Astrocyte (in vitro differentiated cells and primary cell): ENCODE measurements around the gene TRMU. TPM values are rescaled to one million over a fixed set of nuclear protein-coding genes. Genes with fewer than 3 reads are reported as not detected.

Experiments
- DNase-seq: peaks from one replicate; pipeline ENCODE4 v3.0.0-alpha.2; 2010; ENCODE audit warnings: low read depth
- FAIRE-seq: peaks from 2 replicates; lab custom pipeline; 2011; peaks lifted over from hg19 to GRCh38; lab: Jason Lieb, UNC
- H2AFZ ChIP-seq: 2 replicates; pipeline ENCODE4 v1.6.0; 2012; ENCODE audit warnings: low read depth, low read length, inconsistent platforms
- H3K27ac ChIP-seq: 2 replicates; pipeline ENCODE4 v1.5.1; 2011; ENCODE audit warnings: low read depth, low read length, inconsistent platforms
- H3K27me3 ChIP-seq: 2 replicates; pipeline ENCODE4 v1.6.0; 2011; ENCODE audit warnings: low read length, inconsistent platforms; ENCODE audit not compliant: insufficient read depth
- H3K36me3 ChIP-seq: 2 replicates; pipeline ENCODE4 v1.5.1; 2011; ENCODE audit warnings: low read length, inconsistent platforms; ENCODE audit not compliant: insufficient read depth
- H3K4me1 ChIP-seq: 2 replicates; pipeline ENCODE4 v1.5.1; 2011; ENCODE audit warnings: low read length, inconsistent platforms; ENCODE audit not compliant: insufficient read depth
- H3K4me2 ChIP-seq: 2 replicates; pipeline ENCODE4 v1.6.0; 2012; ENCODE audit warnings: low read length, inconsistent platforms
- H3K4me3 ChIP-seq: 2 replicates; pipeline ENCODE4 v1.5.1; 2011; ENCODE audit warnings: low read depth, mild to moderate bottlenecking, low read length, inconsistent platforms; ENCODE audit not compliant: insufficient read depth
- H3K79me2 ChIP-seq: 2 replicates; pipeline ENCODE4 v1.6.0; 2012; ENCODE audit warnings: mild to moderate bottlenecking, low read length, inconsistent platforms; ENCODE audit not compliant: insufficient read depth
- H3K9ac ChIP-seq: 2 replicates; pipeline ENCODE4 v1.6.0; 2012; ENCODE audit warnings: mild to moderate bottlenecking, low read length, inconsistent platforms
- H3K9me3 ChIP-seq: 2 replicates; pipeline ENCODE4 v1.5.1; 2012; ENCODE audit warnings: low read depth, mild to moderate bottlenecking, low read length, inconsistent platforms; ENCODE audit not compliant: insufficient read depth
- H4K20me1 ChIP-seq: 2 replicates; pipeline ENCODE4 v1.6.0; 2012; ENCODE audit warnings: low read length, inconsistent platforms; ENCODE audit not compliant: insufficient read depth
- H3K27ac Mint-ChIP-seq: one replicate; pipeline ENCODE4 v1.8.0; 2021; ENCODE audit warnings: mild to moderate bottlenecking, mixed read lengths; ENCODE audit not compliant: unreplicated experiment
- H3K27me3 Mint-ChIP-seq: one replicate; pipeline ENCODE4 v1.8.0; 2021; ENCODE audit warnings: low read depth, mixed read lengths; ENCODE audit not compliant: unreplicated experiment
- H3K36me3 Mint-ChIP-seq: one replicate; pipeline ENCODE4 v1.8.0; 2021; ENCODE audit warnings: low read depth, mixed read lengths; ENCODE audit not compliant: unreplicated experiment
- H3K4me1 Mint-ChIP-seq: one replicate; pipeline ENCODE4 v1.8.0; 2021; ENCODE audit warnings: low read depth, mixed read lengths; ENCODE audit not compliant: unreplicated experiment
- H3K4me3 Mint-ChIP-seq: one replicate; pipeline ENCODE4 v1.8.0; 2021; ENCODE audit warnings: mild to moderate bottlenecking, moderate library complexity, mixed read lengths; ENCODE audit not compliant: unreplicated experiment
- H3K9me3 Mint-ChIP-seq: one replicate; pipeline ENCODE4 v1.8.0; 2021; ENCODE audit warnings: mild to moderate bottlenecking, mixed read lengths; ENCODE audit not compliant: unreplicated experiment
- EZH2 ChIP-seq: IDR thresholded peaks from 2 replicates; pipeline ENCODE4 v1.6.1; 2012; ENCODE audit warnings: mild to moderate bottlenecking, low read length, inconsistent platforms; ENCODE audit not compliant: insufficient read depth
- total RNA-seq: library from RNA; stranded (reverse); gene quantifications from 2 replicates; pipeline ENCODE4 v1.2.1, GENCODE V29; 2021
- TF ChIP-seq, protein P1 (sequence below): IDR thresholded peaks from 2 replicates; pipeline ENCODE4 v1.5.1; 2011; ENCODE audit warnings: low read depth, mild to moderate bottlenecking, inconsistent platforms, low read length, moderate library complexity; ENCODE audit not compliant: insufficient read depth

The TRMU gene
- total RNA-seq, 1 donor from 2014 or later = 33.4 TPM

DNA sequence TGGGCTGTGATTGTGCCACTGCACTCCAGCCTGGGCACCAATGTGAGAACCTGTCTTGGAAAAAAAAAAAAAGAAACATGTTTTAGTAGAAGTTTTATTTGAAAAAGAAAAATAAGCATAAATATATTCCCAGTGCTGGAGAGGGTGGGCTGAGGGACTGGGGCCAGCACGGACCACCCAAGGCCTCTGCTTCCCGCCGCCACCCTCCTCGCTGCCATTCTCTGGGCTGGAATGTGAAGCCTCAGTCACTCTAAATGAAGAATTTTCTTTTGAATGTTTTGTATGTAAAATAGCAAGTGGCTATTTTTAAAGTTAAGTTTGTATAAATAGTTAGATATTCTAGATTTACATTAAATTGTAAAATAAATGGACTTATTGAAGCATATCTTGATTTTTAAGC is 5.1 kb upstream of the TRMU start:
- peaks cover 3% of the 10 kb centered on the region for H3K27me3 Mint-ChIP-seq
- Histone ChIP-seq H3K4me2 (no peak overlapping the region), H3K4me3 (no peak overlapping the region), H4K20me1 (no peaks in the 10 kb centered on the region), H3K9ac (no peak overlapping the region), H3K9me3 (no peaks in the 10 kb centered on the region), H3K36me3 (peaks cover 2% of the 10 kb centered on the region), H3K27me3 (no peaks in the 10 kb centered on the region), H2AFZ (no peak overlapping the region), H3K4me1 (no peaks in the 10 kb centered on the region), H3K79me2 (no peaks in the 10 kb centered on the region), H3K27ac (no peak overlapping the region)
- H3K4me3 Mint-ChIP-seq = no peak overlapping the region
- no peak for DNase-seq
- peaks cover 1% of the 10 kb centered on the region for H3K36me3 Mint-ChIP-seq
- H3K4me1 Mint-ChIP-seq = peaks cover 8% of the 10 kb centered on the region
- H3K9me3 Mint-ChIP-seq = no peaks in the 10 kb centered on the region
- FAIRE-seq = no peak
- TF ChIP-seq, protein P1, sequence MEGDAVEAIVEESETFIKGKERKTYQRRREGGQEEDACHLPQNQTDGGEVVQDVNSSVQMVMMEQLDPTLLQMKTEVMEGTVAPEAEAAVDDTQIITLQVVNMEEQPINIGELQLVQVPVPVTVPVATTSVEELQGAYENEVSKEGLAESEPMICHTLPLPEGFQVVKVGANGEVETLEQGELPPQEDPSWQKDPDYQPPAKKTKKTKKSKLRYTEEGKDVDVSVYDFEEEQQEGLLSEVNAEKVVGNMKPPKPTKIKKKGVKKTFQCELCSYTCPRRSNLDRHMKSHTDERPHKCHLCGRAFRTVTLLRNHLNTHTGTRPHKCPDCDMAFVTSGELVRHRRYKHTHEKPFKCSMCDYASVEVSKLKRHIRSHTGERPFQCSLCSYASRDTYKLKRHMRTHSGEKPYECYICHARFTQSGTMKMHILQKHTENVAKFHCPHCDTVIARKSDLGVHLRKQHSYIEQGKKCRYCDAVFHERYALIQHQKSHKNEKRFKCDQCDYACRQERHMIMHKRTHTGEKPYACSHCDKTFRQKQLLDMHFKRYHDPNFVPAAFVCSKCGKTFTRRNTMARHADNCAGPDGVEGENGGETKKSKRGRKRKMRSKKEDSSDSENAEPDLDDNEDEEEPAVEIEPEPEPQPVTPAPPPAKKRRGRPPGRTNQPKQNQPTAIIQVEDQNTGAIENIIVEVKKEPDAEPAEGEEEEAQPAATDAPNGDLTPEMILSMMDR = no peak
- no peak for TF ChIP-seq EZH2
- no peak overlapping the region for H3K27ac Mint-ChIP-seq

DNA sequence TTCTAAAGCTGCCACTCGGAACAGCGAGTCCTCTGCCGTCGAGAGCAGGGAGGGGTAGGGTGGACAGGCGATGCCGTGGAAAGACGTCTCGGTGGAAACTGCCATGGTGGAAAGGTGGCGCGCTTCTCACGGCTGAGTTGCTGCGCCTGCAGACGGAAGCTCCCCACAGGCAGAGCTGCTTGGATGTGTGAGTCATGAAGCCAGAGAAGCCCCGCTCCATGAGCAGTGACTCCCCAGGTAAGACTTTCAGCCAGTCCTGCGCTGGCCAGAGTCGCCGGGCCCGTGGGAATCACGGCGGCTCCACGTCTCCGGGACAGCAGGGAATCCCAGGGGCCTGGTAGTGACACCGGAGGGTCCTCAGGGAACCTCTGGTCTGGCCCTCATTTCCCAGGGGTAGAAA is 4.0 kb upstream of the TRMU start:
- H3K4me1 Mint-ChIP-seq = peaks cover 8% of the 10 kb centered on the region
- H3K27me3 ChIP-seq = no peaks in the 10 kb centered on the region
- no peak overlapping the region for H3K4me2 ChIP-seq
- no peak overlapping the region for H3K9ac ChIP-seq
- no peak overlapping the region for H2AFZ ChIP-seq
- no peaks in the 10 kb centered on the region for H3K36me3 Mint-ChIP-seq
- FAIRE-seq = no peak
- peaks cover 3% of the 10 kb centered on the region for H3K27me3 Mint-ChIP-seq
- no peak overlapping the region for H3K27ac ChIP-seq
- no peak for DNase-seq
- peaks cover 3% of the 10 kb centered on the region for H4K20me1 ChIP-seq
- H3K9me3 Mint-ChIP-seq = no peaks in the 10 kb centered on the region
- peaks cover 2% of the 10 kb centered on the region for H3K36me3 ChIP-seq
- peaks cover 3% of the 10 kb centered on the region for H3K4me1 ChIP-seq
- H3K9me3 ChIP-seq = no peaks in the 10 kb centered on the region
- H3K27ac Mint-ChIP-seq = peak overlapping the region; percentile 78
- H3K79me2 ChIP-seq = peaks cover 10% of the 10 kb centered on the region
- TF ChIP-seq, protein P1 = no peak
- no peak for TF ChIP-seq EZH2
- H3K4me3 ChIP-seq = no peak overlapping the region
- no peak overlapping the region for H3K4me3 Mint-ChIP-seq
